Mammary epithelial cell (primary cell): Measurements from ENCODE around the gene PRKCZ.

Experiments used
- EZH2 ChIP-seq: IDR thresholded peaks from 2 replicates; pipeline ENCODE4 v1.6.1; 2012; ENCODE audit warnings: low read length, inconsistent platforms, borderline replicate concordance
- TF ChIP-seq, protein P1 (sequence below), 2 donors: IDR thresholded peaks in 1 of 2; conservative IDR thresholded peaks in 1 of 2; 2 replicates each; pipeline ENCODE4 v1.5.1; 2011 to 2012; ENCODE audit warnings: inconsistent platforms in 2 of 2, low read length in 2 of 2, mild to moderate bottlenecking in 2 of 2, control low read depth in 1 of 2, low read depth in 1 of 2; ENCODE audit not compliant: insufficient read depth in 1 of 2; ENCODE audit errors: extremely low read depth in 1 of 2

DNA sequence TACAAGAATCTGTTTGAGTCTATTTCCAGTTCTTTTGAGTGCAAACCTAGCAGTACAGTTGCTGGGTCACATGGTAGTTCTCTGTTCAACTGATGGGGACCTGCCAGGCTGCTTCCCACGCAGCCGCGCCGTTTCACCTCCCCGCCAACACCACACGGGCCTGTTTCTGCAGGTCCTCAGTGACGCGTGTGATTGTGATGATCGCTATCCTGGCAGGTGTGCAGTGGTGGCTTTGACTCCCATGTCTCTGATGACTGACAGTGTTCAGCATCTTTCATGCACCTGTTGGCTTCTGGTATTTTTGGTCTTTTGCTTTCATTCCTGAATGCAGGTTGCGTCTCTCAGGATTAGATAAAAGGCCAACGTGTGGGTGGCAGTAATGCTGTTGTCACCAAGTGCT lies 102.7 kb downstream of the PRKCZ start:
- TF ChIP-seq, protein P1, sequence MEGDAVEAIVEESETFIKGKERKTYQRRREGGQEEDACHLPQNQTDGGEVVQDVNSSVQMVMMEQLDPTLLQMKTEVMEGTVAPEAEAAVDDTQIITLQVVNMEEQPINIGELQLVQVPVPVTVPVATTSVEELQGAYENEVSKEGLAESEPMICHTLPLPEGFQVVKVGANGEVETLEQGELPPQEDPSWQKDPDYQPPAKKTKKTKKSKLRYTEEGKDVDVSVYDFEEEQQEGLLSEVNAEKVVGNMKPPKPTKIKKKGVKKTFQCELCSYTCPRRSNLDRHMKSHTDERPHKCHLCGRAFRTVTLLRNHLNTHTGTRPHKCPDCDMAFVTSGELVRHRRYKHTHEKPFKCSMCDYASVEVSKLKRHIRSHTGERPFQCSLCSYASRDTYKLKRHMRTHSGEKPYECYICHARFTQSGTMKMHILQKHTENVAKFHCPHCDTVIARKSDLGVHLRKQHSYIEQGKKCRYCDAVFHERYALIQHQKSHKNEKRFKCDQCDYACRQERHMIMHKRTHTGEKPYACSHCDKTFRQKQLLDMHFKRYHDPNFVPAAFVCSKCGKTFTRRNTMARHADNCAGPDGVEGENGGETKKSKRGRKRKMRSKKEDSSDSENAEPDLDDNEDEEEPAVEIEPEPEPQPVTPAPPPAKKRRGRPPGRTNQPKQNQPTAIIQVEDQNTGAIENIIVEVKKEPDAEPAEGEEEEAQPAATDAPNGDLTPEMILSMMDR (conservative IDR thresholded peaks at IDR 0.05 in 1 of 2, IDR thresholded peaks at IDR 0.05 in 1 of 2; ENCODE audit: extremely low read depth in 1 of 2, insufficient read depth in 1 of 2, low read depth in 1 of 2, low read length in 2 of 2): no peak
- TF ChIP-seq EZH2: no peak
